Retinal pigment epithelial cell (primary cell): ENCODE data around the gene COL27A1.

ENCODE experiments used
- DNase-seq: peaks from one replicate; pipeline ENCODE4 v3.0.0-alpha.2; 2010; ENCODE audit warnings: low read depth
- H3K4me3 ChIP-seq: 2 replicates; pipeline ENCODE4 v1.5.1; 2011; ENCODE audit warnings: mild to moderate bottlenecking, low read length, control low read depth, moderate library complexity
- CTCF ChIP-seq: conservative IDR thresholded peaks from 2 replicates; pipeline ENCODE4 v1.5.1; 2011; ENCODE audit warnings: low read depth, low read length, control low read depth, inconsistent platforms

The COL27A1 gene

DNA sequence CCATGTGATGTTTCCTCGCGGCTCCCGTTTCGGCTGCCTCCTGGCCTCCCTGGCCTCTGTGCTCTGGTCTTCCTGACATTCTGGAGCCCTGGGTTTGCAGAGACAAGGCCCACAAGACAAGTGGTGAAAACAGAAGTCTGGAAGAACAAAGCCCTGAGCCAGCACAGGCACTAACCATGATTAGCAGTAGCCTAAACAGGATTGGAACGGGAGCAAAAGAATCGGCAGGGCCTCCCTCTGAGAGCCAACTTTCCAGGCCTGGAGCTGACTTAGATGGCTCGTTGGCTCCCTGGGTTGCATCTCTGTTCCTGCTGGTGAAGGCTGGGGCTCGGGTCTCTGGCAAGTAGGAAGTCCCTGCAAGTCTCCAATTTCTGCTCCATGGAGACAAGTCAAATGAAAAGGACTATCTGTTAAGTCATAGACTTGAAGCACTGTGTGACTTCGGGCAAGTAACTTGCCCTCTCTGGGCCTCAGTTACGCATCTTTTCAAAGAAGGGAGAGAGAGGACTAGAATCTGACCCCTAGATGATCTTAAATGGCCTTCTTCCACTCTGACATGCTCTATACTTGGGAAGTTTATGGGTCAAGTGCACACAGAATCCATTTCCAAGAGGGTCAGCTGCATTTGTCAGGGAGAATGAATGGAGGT is 3.3 kb downstream of the COL27A1 start:
- no peak overlapping the region for H3K4me3 ChIP-seq
- no peak for TF ChIP-seq CTCF
- no peak for DNase-seq

GRCh38 chr9:114159691-114160090 is 4.4 kb downstream of the COL27A1 start:
- no peak for DNase-seq
- no peak overlapping the region for H3K4me3 ChIP-seq
- no peak for TF ChIP-seq CTCF

DNA sequence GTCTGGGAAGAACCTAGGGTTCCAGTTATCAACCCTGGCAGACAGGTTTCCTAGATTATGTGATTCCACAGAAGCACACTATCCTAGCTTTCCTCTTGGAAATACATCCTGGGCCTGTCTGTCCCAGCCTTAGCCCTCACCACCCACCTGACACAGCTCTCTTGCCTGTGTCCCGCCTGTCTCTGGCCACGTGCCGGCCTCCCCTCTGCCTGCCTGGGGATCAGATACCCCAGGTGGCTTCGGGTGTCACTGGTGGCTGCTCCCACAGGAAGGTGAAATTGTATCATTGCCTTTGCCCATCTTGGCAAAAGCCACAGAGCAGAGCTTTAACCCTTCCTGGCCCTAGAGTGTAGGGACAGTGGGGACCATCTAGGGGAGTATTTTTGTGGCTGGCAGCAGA is 6.2 kb downstream of the COL27A1 start:
- H3K4me3 ChIP-seq: no peak overlapping the region
- no peak for TF ChIP-seq CTCF
- no peak for DNase-seq

DNA sequence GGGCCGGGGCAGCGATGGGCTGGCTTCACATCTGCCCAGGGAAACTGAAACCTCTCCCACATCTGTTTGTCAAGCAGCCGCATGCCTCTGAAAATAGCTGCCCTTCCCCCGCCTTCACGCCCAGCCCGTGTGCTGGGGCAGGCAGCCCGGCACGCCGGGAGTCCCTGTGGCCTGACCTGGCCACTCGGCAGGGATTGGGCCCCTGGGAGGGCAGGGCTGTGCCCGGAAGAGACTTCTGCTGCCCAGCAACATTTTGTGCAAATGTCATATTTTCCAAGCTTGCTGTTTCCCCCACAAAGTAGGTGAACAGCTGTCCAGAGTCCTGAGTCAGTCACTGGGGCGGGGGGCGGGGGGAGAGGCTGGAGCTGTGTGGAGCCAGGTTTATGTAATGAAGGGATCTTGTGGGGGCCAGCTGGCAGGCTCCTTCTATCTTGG is 8.2 kb downstream of the COL27A1 start:
- DNase-seq: no peak
- TF ChIP-seq CTCF: no peak
- no peak overlapping the region for H3K4me3 ChIP-seq

DNA sequence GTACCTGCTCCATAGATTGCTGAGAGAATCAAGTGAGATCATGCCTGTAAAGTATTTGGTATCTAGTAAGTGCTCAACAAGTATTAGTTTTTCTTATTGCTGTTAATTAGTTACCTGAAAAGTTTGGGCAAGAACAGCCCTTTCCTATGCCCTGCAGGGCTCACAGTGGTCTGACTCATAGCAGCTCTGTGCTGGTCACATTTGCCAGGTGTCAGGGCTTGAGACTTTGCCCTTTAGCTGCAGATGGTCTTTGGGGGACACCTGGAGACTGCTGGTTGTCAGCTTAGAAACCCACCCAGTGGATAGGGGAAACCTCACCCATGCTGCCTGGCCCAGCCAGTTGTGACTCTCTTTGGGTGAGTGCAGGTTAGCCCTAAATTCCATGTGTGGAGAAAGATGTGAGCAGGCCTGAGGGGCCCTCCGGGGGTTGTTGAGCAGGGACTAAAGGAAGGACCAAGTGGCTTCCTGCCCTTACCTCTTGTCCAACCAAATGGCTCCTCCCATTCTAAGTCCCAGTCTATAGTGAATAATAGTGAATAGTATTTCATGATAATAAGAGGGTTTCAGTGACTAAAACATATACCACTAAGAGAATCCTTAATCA is 9.0 kb downstream of the COL27A1 start:
- no peak overlapping the region for H3K4me3 ChIP-seq
- no peak for TF ChIP-seq CTCF
- no peak for DNase-seq

DNA sequence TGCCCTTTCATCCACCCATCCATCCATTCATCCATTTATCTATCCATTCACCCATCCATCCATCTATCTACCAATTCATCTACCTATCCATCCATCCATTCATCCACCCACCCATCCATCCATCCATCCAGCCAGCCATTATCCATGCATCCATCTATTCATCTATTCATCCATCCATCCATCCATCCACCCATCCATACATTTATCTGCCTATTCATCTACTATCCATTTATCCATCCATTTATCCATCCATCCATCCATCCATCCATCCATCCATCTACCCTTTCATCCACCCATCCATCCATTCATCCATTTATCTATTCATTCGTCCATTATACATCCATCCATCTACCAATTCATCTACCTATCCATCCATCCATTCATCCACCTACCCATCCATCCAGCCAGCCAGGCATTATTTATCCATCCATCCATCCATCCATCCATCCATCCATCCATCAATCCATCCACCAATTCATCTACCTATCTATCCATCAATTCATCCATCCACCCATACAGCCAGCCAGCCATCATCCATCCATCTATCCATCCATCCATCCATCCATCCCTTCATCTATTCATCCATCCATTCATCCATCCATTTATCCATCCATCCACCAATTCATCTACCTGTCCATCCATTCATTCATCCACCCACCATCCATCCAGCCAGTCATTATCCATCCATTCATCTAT is 10.2 kb downstream of the COL27A1 start:
- no peak overlapping the region for H3K4me3 ChIP-seq
- TF ChIP-seq CTCF: no peak
- DNase-seq: no peak

- no peak for TF ChIP-seq CTCF
- no peak for DNase-seq
- H3K4me3 ChIP-seq: no peak overlapping the region
These were observed 10.8 kb downstream of the COL27A1 start for GRCh38 chr9:114166103-114166470.
